ENCODE measurements around the gene TEX54. TPM values are rescaled to one million over a fixed set of nuclear protein-coding genes. Genes with fewer than 3 reads are reported as not detected.
A peak's percentile ranks its signal among the peaks of the same experiment; 100 is the strongest.
"Not testable (repeated sequence)": the region's sequence is repeated elsewhere in the genome, so short reads cannot be mapped to it uniquely, and the experiment has no call there.

TEX54 gene
- total RNA-seq, 1 donor from 2014 or later, result not detected

- TF ChIP-seq CTCF (IDR thresholded peaks at IDR 0.05), result no peak
- intact Hi-C loops (cut with DNase I), result no loop called here
- Histone ChIP-seq H3K9me3 (no peaks in the 10 kb centered on the region), H3K4me1 (peaks cover 0 to 7% of the 10 kb centered on the region in 2 donors), H3K27me3 (no peaks in the 10 kb centered on the region), H3K27ac (no peak overlapping the region), H3K4me3 (no peak overlapping the region), H3K36me3 (peaks cover 0 to under 1% of the 10 kb centered on the region in 2 donors)
- no peak for DNase-seq (ENCODE audit: low spot score in 2 of 2)
Observed at GRCh38 chr11:62846177-62846576, 13.5 kb upstream of the TEX54 start.

- H3K27ac ChIP-seq, result no peak overlapping the region
- intact Hi-C loops (cut with DNase I), result loop anchor here (5.0 kb wide), 1 partner anchor 297 kb away; the partner anchor contains the start of gene AHNAK
- peaks cover 0 to 7% of the 10 kb centered on the region in 2 donors for H3K4me1 ChIP-seq
- no peak for DNase-seq (ENCODE audit: low spot score in 2 of 2)
- H3K9me3 ChIP-seq, result no peaks in the 10 kb centered on the region
- no peak for TF ChIP-seq CTCF (IDR thresholded peaks at IDR 0.05)
- H3K27me3 ChIP-seq, result no peaks in the 10 kb centered on the region
- H3K36me3 ChIP-seq, result no peaks in the 10 kb centered on the region
- H3K4me3 ChIP-seq, result no peak overlapping the region
Observed at GRCh38 chr11:62844154-62844553, 11.5 kb upstream of the TEX54 start.

GRCh38 chr11:62843466-62843865 lies 10.8 kb upstream of the TEX54 start:
- no peak for DNase-seq (ENCODE audit: low spot score in 2 of 2)
- Histone ChIP-seq H3K27ac (peak overlapping the region in 1 of 2 donors; percentile 95), H3K36me3 (no peaks in the 10 kb centered on the region), H3K9me3 (no peaks in the 10 kb centered on the region), H3K27me3 (no peaks in the 10 kb centered on the region), H3K4me1 (peaks cover 1 to 10% of the 10 kb centered on the region in 2 donors), H3K4me3 (no peak overlapping the region)
- intact Hi-C loops (cut with DNase I), result loop anchor here (5.0 kb wide), 1 partner anchor 296 kb away; the partner anchor contains the start of gene AHNAK
- no peak for TF ChIP-seq CTCF (IDR thresholded peaks at IDR 0.05)

- Histone ChIP-seq H3K4me1 (peaks cover 6 to 13% of the 10 kb centered on the region in 2 donors), H3K4me3 (peak overlapping the region in 1 of 2 donors; percentile 79), H3K27ac (peak overlapping the region; percentile 93 to 95)
- intact Hi-C loops (cut with DNase I), result loop anchor here (1.0 to 5.0 kb wide), 3 partner anchors 12 to 296 kb away; partner anchors contain the start of genes AHNAK and SLC3A2
- H3K27me3 ChIP-seq; DNase-seq (ENCODE audit: low spot score in 2 of 2); H3K36me3 ChIP-seq; H3K9me3 ChIP-seq: not testable (repeated sequence)
Observed at GRCh38 chr11:62842891-62843290, 10.2 kb upstream of the TEX54 start.

GRCh38 chr11:62842171-62842741 lies 9.6 kb upstream of the TEX54 start:
- no peaks in the 10 kb centered on the region for H3K36me3 ChIP-seq
- peak in 1 of 2 donors; percentile 75 for DNase-seq (ENCODE audit: low spot score in 2 of 2)
- no peaks in the 10 kb centered on the region for H3K27me3 ChIP-seq
- no peaks in the 10 kb centered on the region for H3K9me3 ChIP-seq
- no peak for TF ChIP-seq CTCF (IDR thresholded peaks at IDR 0.05)
- H3K27ac ChIP-seq, result peak overlapping the region; percentile 93 to 95
- intact Hi-C loops (cut with DNase I), result loop anchor here (1.0 to 5.0 kb wide), 3 partner anchors 13 to 295 kb away; partner anchors contain the start of genes AHNAK and SLC3A2
- peaks cover 6 to 13% of the 10 kb centered on the region in 2 donors for H3K4me1 ChIP-seq
- H3K4me3 ChIP-seq, result peak overlapping the region; percentile 50 to 79

- DNase-seq (ENCODE audit: low spot score in 2 of 2), result peak; percentile 59 to 94
- Histone ChIP-seq H3K36me3 (no peaks in the 10 kb centered on the region), H3K9me3 (no peaks in the 10 kb centered on the region), H3K27ac (peak overlapping the region; percentile 93 to 95), H3K4me1 (peaks cover 6 to 13% of the 10 kb centered on the region in 2 donors), H3K27me3 (no peaks in the 10 kb centered on the region), H3K4me3 (peak overlapping the region; percentile 79 to 80)
- no peak for TF ChIP-seq CTCF (IDR thresholded peaks at IDR 0.05)
- intact Hi-C loops (cut with DNase I), result loop anchor here (1.0 to 5.0 kb wide), 5 partner anchors 14 to 294 kb away; partner anchors contain the start of genes AHNAK, SLC3A2 and TAF6L
Observed at GRCh38 chr11:62841361-62842170, 8.9 kb upstream of the TEX54 start.

- intact Hi-C loops (cut with DNase I), result loop anchor here (2.0 to 5.0 kb wide), 3 partner anchors 50 to 294 kb away; partner anchors contain the start of genes AHNAK and TAF6L
- peaks cover 6 to 13% of the 10 kb centered on the region in 2 donors for H3K4me1 ChIP-seq
- DNase-seq (ENCODE audit: low spot score in 2 of 2), result peak; percentile 49 to 91
- H3K4me3 ChIP-seq, result peak overlapping the region; percentile 79 to 80
- not testable (repeated sequence) for H3K27me3 ChIP-seq, H3K36me3 ChIP-seq, H3K9me3 ChIP-seq
- peak overlapping the region; percentile 93 to 95 for H3K27ac ChIP-seq
Observed at GRCh38 chr11:62840721-62841360, 8.2 kb upstream of the TEX54 start.
